HepG2 (cell line): Measurements from ENCODE around the gene NKAIN2.

ENCODE experiments used
- CBX1 ChIP-seq: IDR thresholded peaks from one replicate; pipeline ENCODE4 v1.6.1; 2016; ENCODE audit warnings: antibody characterized with exemption, low read depth
- NFATC3 ChIP-seq: sonication (generic); formaldehyde crosslinking; IDR thresholded peaks from 2 replicates; pipeline ENCODE4 v1.5.1; 2020; ENCODE audit warnings: mild to moderate bottlenecking, missing genetic modification reagents
- POLR2A ChIP-seq, 2 experiments: IDR thresholded peaks; 2 replicates each; pipeline ENCODE4 v1.6.1; 2011; ENCODE audit warnings: low read depth in 2 of 2, low read length in 2 of 2, mild to moderate bottlenecking in 1 of 2, moderate library complexity in 1 of 2; ENCODE audit not compliant: insufficient read depth in 1 of 2
- POLR2AphosphoS5 ChIP-seq: IDR thresholded peaks from 2 replicates; pipeline ENCODE4 v1.6.1; 2012; ENCODE audit warnings: low read depth, low read length
- RBM22 ChIP-seq: fragments of 200-400 bp; formaldehyde crosslinking; optimal IDR thresholded peaks from 2 replicates; pipeline ENCODE3; 2017; ENCODE audit warnings: mild to moderate bottlenecking, low read length, moderate library complexity
- YY1 ChIP-seq: IDR thresholded peaks from 2 replicates; pipeline ENCODE4 v1.6.1; 2011; ENCODE audit warnings: low read length, low read depth, moderate library complexity, mild to moderate bottlenecking; ENCODE audit not compliant: insufficient read depth, insufficient replicate concordance
- ZZZ3 ChIP-seq: sonication (generic); formaldehyde crosslinking; IDR thresholded peaks from 2 replicates; pipeline ENCODE4 v1.4.0; 2020; ENCODE audit warnings: missing genetic modification reagents, mild to moderate bottlenecking, borderline replicate concordance
- TF ChIP-seq, protein P1 (sequence below): sonication (generic); formaldehyde crosslinking; IDR thresholded peaks from 2 replicates; pipeline ENCODE4 v1.5.0; 2020; ENCODE audit warnings: mild to moderate bottlenecking, low read depth, missing genetic modification reagents, borderline replicate concordance
- TF ChIP-seq, protein P2 (sequence below): sonication (generic); formaldehyde crosslinking; IDR thresholded peaks from 2 replicates; pipeline ENCODE4 v1.5.0; 2020; ENCODE audit warnings: mild to moderate bottlenecking, missing genetic modification reagents, moderate library complexity

DNA sequence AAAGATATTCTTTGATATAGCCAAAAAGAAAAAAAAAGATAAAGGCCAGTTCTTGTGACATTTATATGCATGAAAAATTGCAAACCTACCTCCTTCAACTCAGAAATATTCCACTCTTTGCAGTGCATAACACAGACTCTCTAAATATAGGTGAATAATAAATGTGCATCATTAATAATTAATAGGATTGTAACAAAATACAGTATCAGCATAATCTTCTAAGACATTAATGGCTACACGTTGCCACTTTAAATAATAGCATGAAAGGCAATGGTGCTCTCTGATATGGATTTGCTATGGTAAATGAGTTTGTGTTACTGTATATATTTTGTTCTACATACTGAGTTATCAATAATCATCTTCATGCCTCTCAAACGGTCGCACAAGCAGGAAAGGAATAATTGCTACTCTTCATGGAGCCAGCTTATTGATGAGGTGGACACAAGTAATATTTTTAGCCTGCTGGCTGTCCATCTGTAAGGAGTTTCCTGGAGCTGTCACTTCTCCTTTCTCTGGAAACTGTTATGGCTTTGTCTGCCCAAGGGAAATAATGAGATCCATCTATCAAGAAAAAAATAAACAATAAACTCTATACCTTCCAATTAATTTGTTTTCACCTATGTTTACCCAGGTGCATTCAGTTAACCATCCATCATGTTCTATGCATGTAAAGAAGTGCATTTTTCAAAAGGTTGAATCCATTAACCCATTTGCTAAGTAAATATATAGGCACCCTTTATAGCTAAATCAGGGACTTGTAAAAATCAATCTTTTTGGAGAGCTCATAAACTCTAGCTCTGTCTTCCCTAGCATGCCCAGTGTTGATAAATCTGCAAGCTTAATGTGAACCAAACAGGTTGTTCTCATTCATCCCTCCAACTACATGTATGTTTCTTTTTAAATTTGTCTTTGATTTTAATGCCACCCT lies 253.0 kb downstream of the NKAIN2 start:
- TF ChIP-seq YY1 = no peak
- TF ChIP-seq POLR2AphosphoS5 = no peak
- no peak for TF ChIP-seq POLR2A (IDR thresholded peaks at IDR 0.05; ENCODE audit: insufficient read depth in 1 of 2, low read depth in 2 of 2, low read length in 2 of 2)
- TF ChIP-seq, protein P1, sequence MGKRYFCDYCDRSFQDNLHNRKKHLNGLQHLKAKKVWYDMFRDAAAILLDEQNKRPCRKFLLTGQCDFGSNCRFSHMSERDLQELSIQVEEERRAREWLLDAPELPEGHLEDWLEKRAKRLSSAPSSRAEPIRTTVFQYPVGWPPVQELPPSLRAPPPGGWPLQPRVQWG = no peak
- TF ChIP-seq, protein P2, sequence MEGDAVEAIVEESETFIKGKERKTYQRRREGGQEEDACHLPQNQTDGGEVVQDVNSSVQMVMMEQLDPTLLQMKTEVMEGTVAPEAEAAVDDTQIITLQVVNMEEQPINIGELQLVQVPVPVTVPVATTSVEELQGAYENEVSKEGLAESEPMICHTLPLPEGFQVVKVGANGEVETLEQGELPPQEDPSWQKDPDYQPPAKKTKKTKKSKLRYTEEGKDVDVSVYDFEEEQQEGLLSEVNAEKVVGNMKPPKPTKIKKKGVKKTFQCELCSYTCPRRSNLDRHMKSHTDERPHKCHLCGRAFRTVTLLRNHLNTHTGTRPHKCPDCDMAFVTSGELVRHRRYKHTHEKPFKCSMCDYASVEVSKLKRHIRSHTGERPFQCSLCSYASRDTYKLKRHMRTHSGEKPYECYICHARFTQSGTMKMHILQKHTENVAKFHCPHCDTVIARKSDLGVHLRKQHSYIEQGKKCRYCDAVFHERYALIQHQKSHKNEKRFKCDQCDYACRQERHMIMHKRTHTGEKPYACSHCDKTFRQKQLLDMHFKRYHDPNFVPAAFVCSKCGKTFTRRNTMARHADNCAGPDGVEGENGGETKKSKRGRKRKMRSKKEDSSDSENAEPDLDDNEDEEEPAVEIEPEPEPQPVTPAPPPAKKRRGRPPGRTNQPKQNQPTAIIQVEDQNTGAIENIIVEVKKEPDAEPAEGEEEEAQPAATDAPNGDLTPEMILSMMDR (CRISPR knock-in tag) = no peak
- no peak for TF ChIP-seq ZZZ3 (CRISPR knock-in tag)
- no peak for TF ChIP-seq CBX1
- no peak for TF ChIP-seq NFATC3 (CRISPR knock-in tag)
- TF ChIP-seq RBM22 = no peak
